ENCODE results near the gene NLRP13. TPM values are rescaled to one million over a fixed set of nuclear protein-coding genes. Genes with fewer than 3 reads are reported as not detected.

NLRP13 gene
- polyA plus RNA-seq, 1 of the 3 experiments (the other 2 are of a cell fraction), result not detected

DNA sequence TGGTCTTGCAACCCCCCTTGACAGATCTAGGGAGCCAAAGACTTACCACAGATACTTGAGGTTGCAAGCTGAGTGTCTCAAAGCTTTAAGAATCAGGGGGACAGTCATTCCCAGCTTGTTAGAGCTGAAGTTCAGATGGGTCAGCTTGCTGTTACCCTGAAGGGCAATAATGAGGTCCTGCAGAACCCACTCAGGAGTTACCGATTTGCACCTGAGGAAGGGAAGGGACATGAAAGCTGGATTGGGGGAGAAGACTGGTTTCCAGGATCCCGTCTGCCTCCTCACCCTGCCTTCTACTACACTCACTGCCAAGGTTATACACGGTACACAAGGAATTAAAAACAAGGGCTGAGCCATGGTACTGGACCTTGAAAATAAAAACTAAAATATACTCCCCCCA lies 24.4 kb downstream of the NLRP13 start (continued):
- TF ChIP-seq MEF2A (IDR thresholded peaks at IDR 0.05; ENCODE audit: borderline replicate concordance, low read depth) (no peak), FOSL2 (IDR thresholded peaks at IDR 0.05; ENCODE audit: borderline replicate concordance, low read depth) (no peak), GABPA (IDR thresholded peaks at IDR 0.05; ENCODE audit: low read depth) (no peak)
- TF ChIP-seq, protein P1, sequence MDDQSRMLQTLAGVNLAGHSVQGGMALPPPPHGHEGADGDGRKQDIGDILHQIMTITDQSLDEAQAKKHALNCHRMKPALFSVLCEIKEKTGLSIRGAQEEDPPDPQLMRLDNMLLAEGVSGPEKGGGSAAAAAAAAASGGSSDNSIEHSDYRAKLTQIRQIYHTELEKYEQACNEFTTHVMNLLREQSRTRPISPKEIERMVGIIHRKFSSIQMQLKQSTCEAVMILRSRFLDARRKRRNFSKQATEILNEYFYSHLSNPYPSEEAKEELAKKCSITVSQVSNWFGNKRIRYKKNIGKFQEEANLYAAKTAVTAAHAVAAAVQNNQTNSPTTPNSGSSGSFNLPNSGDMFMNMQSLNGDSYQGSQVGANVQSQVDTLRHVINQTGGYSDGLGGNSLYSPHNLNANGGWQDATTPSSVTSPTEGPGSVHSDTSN (IDR thresholded peaks at IDR 0.05), result no peak
- TF ChIP-seq, protein P2, sequence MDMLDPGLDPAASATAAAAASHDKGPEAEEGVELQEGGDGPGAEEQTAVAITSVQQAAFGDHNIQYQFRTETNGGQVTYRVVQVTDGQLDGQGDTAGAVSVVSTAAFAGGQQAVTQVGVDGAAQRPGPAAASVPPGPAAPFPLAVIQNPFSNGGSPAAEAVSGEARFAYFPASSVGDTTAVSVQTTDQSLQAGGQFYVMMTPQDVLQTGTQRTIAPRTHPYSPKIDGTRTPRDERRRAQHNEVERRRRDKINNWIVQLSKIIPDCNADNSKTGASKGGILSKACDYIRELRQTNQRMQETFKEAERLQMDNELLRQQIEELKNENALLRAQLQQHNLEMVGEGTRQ (IDR thresholded peaks at IDR 0.05; ENCODE audit: borderline replicate concordance, low read depth, low read length), result no peak

DNA sequence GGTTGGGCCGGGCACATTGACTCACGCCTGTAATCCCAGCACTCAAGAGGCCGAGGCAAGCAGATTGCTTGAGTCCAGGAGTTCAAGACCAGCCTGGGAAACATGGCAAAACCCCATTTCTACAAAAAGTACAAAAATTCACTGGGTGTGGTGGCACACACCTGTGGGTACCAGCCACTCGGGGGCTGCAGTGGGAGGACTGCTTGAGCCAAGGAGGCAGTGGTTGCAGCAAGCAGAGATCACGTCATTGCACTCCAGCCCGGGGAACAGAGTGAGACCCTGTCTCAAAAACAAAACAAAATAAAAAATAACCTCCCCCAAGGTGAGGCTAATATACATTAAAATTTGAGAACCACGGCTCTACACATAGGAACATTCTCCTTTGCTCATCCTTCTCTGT lies 24.9 kb downstream of the NLRP13 start:
- Histone ChIP-seq H3K27me3 (ENCODE audit: insufficient read depth) (peaks cover 7% of the 10 kb centered on the region; the same call in 1 of the 2 replicates), H2AFZ (ENCODE audit: low read depth) (no peak overlapping the region), H3K4me3 (ENCODE audit: low read depth in 2 of 2, low read length in 1 of 2) (no peak overlapping the region), H3K9me2 (no peaks in the 10 kb centered on the region), H3F3A (replicated peaks; ENCODE audit: insufficient read depth) (no peaks in the 10 kb centered on the region), H4K20me1 (ENCODE audit: insufficient read depth) (no peaks in the 10 kb centered on the region), H3K4me2 (no peak overlapping the region), H3K79me2 (ENCODE audit: insufficient read depth) (no peaks in the 10 kb centered on the region), H3K36me3 (replicated peaks in 1 of 2; ENCODE audit: control insufficient read depth in 1 of 2, insufficient read depth in 2 of 2, low read length in 1 of 2) (no peaks in the 10 kb centered on the region), H3K4me1 (ENCODE audit: control insufficient read depth in 1 of 2, insufficient read depth in 2 of 2, low read depth in 1 of 2, low read length in 1 of 2) (no peaks in the 10 kb centered on the region), H3K27ac (ENCODE audit: low read depth in 2 of 2, low read length in 1 of 2) (no peak overlapping the region), H3K9ac (no peak overlapping the region), H3K9me3 (no peaks in the 10 kb centered on the region)
- POLR2A ChIA-PET, result no interaction called here
- under 1% methylated on average over 7 of the region's 7 CpGs for WGBS (ENCODE audit: low lambda C conversion rate)
- no peak for TF ChIP-seq NRF1 (IDR thresholded peaks at IDR 0.05; ENCODE audit: low read depth, low read length)
- TF ChIP-seq GATA2 (CRISPR knock-in tag; IDR thresholded peaks at IDR 0.05), result no peak
- TF ChIP-seq SMC3 (IDR thresholded peaks at IDR 0.05; ENCODE audit: low read depth, low read length), result no peak
- no peak for DNase-seq
- CTCF ChIA-PET, result no interaction called here

DNA sequence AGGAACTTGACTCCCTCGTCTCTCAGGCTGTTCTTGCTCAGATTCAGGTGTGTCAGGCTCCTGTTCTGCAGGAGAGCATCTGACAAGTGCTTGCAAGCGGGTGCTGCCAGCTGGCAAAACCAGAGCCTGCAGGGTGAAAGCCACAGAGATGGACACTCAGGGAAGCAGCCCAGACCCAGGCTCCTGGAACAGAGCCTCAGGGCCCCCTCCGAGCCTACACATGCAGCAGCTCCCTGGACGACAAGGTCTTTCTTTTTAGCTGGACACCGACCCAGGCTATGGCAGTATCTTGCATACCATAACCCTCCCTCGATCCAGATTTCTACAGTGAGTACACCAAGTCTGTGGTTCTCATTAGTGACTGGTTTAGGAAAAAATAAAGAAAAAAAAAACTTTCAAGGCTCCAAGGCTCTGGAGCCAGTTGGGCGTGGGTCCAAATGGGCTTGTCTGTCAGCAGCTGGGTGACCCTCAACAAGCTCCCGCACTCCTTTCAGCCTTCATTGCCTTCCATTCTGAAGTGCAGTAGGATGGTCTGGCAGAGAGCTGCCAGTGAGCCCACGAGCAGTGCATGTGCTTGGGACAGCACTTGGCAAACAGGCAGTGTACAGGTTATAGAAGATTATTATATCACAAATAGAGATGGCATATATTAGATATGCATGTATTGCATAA lies 29.9 kb downstream of the NLRP13 start:
- Histone ChIP-seq H3K27ac (ENCODE audit: low read depth in 2 of 2, low read length in 1 of 2) (no peak overlapping the region), H3K36me3 (replicated peaks in 1 of 2; ENCODE audit: control insufficient read depth in 1 of 2, insufficient read depth in 2 of 2, low read length in 1 of 2) (no peaks in the 10 kb centered on the region), H3K9me3 (no peaks in the 10 kb centered on the region), H3K4me1 (ENCODE audit: control insufficient read depth in 1 of 2, insufficient read depth in 2 of 2, low read depth in 1 of 2, low read length in 1 of 2) (no peaks in the 10 kb centered on the region), H3K79me2 (ENCODE audit: insufficient read depth) (no peaks in the 10 kb centered on the region), H3K9me2 (no peaks in the 10 kb centered on the region), H4K20me1 (ENCODE audit: insufficient read depth) (no peaks in the 10 kb centered on the region), H3K4me2 (no peak overlapping the region), H3K27me3 (ENCODE audit: insufficient read depth) (peaks cover 12% of the 10 kb centered on the region; the same call in 1 of the 2 replicates), H3K4me3 (ENCODE audit: low read depth in 2 of 2, low read length in 1 of 2) (no peak overlapping the region), H2AFZ (ENCODE audit: low read depth) (no peak overlapping the region), H3K9ac (no peak overlapping the region), H3F3A (replicated peaks; ENCODE audit: insufficient read depth) (no peaks in the 10 kb centered on the region)
- ChIA-PET CTCF (interaction anchor here (0.8 kb wide), 1 partner anchor 12 kb away, joined by 3 read pairs; no protein-coding TSS in a partner anchor), POLR2A (interaction anchor here (0.6 kb wide), 1 partner anchor 1820 kb away, joined by 4 read pairs; no protein-coding TSS in a partner anchor)
- no peak for DNase-seq
- 1% methylated on average over 9 of the region's 9 CpGs for WGBS (ENCODE audit: low lambda C conversion rate)
- no peak for TF ChIP-seq RFX5 (IDR thresholded peaks at IDR 0.05; ENCODE audit: low read length)
- no peak for TF ChIP-seq SMC3 (IDR thresholded peaks at IDR 0.05; ENCODE audit: low read depth, low read length)
- TF ChIP-seq, protein P3, sequence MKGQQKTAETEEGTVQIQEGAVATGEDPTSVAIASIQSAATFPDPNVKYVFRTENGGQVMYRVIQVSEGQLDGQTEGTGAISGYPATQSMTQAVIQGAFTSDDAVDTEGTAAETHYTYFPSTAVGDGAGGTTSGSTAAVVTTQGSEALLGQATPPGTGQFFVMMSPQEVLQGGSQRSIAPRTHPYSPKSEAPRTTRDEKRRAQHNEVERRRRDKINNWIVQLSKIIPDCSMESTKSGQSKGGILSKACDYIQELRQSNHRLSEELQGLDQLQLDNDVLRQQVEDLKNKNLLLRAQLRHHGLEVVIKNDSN (IDR thresholded peaks at IDR 0.05; ENCODE audit: borderline replicate concordance, low read depth), result no peak
- TF ChIP-seq MXI1 (IDR thresholded peaks at IDR 0.05; ENCODE audit: low read depth, low read length), result no peak
- TF ChIP-seq ELF1 (IDR thresholded peaks at IDR 0.05), result no peak
- no peak for TF ChIP-seq FOXJ3 (CRISPR knock-in tag; IDR thresholded peaks at IDR 0.05)
- no peak for TF ChIP-seq TEAD4 (IDR thresholded peaks at IDR 0.05; ENCODE audit: borderline replicate concordance, insufficient read depth)
- no peak for TF ChIP-seq POLR2AphosphoS5 (IDR thresholded peaks at IDR 0.05; ENCODE audit: low read depth, low read length)
- TF ChIP-seq, protein P2 (IDR thresholded peaks at IDR 0.05; ENCODE audit: borderline replicate concordance, low read depth, low read length), result no peak
- TF ChIP-seq FOSL2 (IDR thresholded peaks at IDR 0.05; ENCODE audit: borderline replicate concordance, low read depth), result no peak
- TF ChIP-seq, protein P4, sequence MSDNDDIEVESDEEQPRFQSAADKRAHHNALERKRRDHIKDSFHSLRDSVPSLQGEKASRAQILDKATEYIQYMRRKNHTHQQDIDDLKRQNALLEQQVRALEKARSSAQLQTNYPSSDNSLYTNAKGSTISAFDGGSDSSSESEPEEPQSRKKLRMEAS (IDR thresholded peaks at IDR 0.05; ENCODE audit: low read depth), result no peak
- TF ChIP-seq TCF12 (IDR thresholded peaks at IDR 0.05), result no peak
- no peak for TF ChIP-seq TAF1 (IDR thresholded peaks at IDR 0.05; ENCODE audit: borderline replicate concordance, low read depth, low read length)

All from SK-N-SH (cell line).